OCI-LY1 (cell line): ENCODE measurements around the gene RELCH.
A peak's percentile ranks its signal among the peaks of the same experiment; 100 is the strongest.

Source experiments
- H2AFZ ChIP-seq: fragments of 200-600 bp; sonication (generic), shearing (Covaris generic); 2 replicates; pipeline ENCODE4 v1.6.0; 2014; ENCODE audit warnings: antibody characterized with exemption, mild to moderate bottlenecking, low read length
- H3F3A ChIP-seq: fragments of 200-600 bp; sonication (generic), shearing (Covaris generic); 2 replicates; pipeline ENCODE4 v1.6.0; 2014; ENCODE audit warnings: mild to moderate bottlenecking, antibody characterized with exemption, low read length, moderate library complexity; ENCODE audit not compliant: insufficient read depth
- H3K27ac ChIP-seq: fragments of 200-600 bp; sonication (generic); 2 replicates; pipeline ENCODE4 v1.5.1; 2014; ENCODE audit warnings: low read length, mixed run types, mild to moderate bottlenecking, low read depth; ENCODE audit not compliant: poor library complexity, severe bottlenecking
- H3K27me3 ChIP-seq: fragments of 200-600 bp; sonication (generic); 2 replicates; pipeline ENCODE4 v1.6.0; 2014; ENCODE audit warnings: antibody characterized with exemption, mild to moderate bottlenecking, low read length, moderate library complexity; ENCODE audit not compliant: insufficient read depth
- H3K36me3 ChIP-seq: fragments of 200-600 bp; sonication (generic); 2 replicates; pipeline ENCODE4 v1.6.1; 2014; ENCODE audit warnings: mild to moderate bottlenecking, antibody characterized with exemption, low read length, moderate library complexity, mixed read lengths; ENCODE audit not compliant: insufficient read depth
- H3K4me1 ChIP-seq: fragments of 200-600 bp; sonication (generic); 2 replicates; pipeline ENCODE4 v1.5.1; 2014; ENCODE audit warnings: mild to moderate bottlenecking, low read length, moderate library complexity; ENCODE audit not compliant: insufficient read depth, severe bottlenecking
- H3K4me2 ChIP-seq: fragments of 200-600 bp; sonication (generic), shearing (Covaris generic); 2 replicates; pipeline ENCODE4 v1.6.1; 2014; ENCODE audit warnings: low read length
- H3K4me3 ChIP-seq: fragments of 200-600 bp; sonication (generic); 2 replicates; pipeline ENCODE4 v1.5.1; 2014; ENCODE audit warnings: low read length, low read depth, mild to moderate bottlenecking, mixed read lengths; ENCODE audit not compliant: poor library complexity, severe bottlenecking
- H3K79me2 ChIP-seq: fragments of 200-600 bp; shearing (Covaris generic); 2 replicates; pipeline ENCODE4 v1.6.1; 2016; ENCODE audit warnings: mixed run types, low read length, mixed read lengths; ENCODE audit not compliant: insufficient read depth
- H3K9ac ChIP-seq: fragments of 200-600 bp; sonication (generic), shearing (Covaris generic); 2 replicates; pipeline ENCODE4 v1.6.1; 2014; ENCODE audit warnings: mild to moderate bottlenecking, low read length, mixed read lengths
- H3K9me2 ChIP-seq: fragments of 200-600 bp; sonication (generic), shearing (Covaris generic); 2 replicates; pipeline ENCODE4 v1.6.1; 2014; ENCODE audit warnings: low read depth, mild to moderate bottlenecking, low read length, mixed read lengths
- H3K9me3 ChIP-seq: fragments of 200-600 bp; shearing (Covaris generic); 2 replicates; pipeline ENCODE4 v1.6.1; 2014; ENCODE audit warnings: low read length, mixed read lengths
- H4K20me1 ChIP-seq: fragments of 200-600 bp; sonication (generic), shearing (Covaris generic); 2 replicates; pipeline ENCODE4 v1.6.0; 2016; ENCODE audit warnings: mild to moderate bottlenecking, low read length; ENCODE audit not compliant: insufficient read depth
- EZH2 ChIP-seq: fragments of 200-600 bp; sonication (generic), shearing (Covaris generic); IDR thresholded peaks from 2 replicates; pipeline ENCODE4 v1.8.0; 2017; ENCODE audit warnings: borderline replicate concordance, mixed run types, mild to moderate bottlenecking, antibody characterized with exemption, low read length, moderate library complexity, mixed read lengths
- TF ChIP-seq, protein P1 (sequence below): fragments of 200-600 bp; sonication (generic), shearing (Covaris generic); IDR thresholded peaks from 2 replicates; pipeline ENCODE4 v1.5.1; 2017; ENCODE audit warnings: mild to moderate bottlenecking, antibody characterized with exemption, low read length, moderate library complexity, mixed read lengths

RELCH gene, protein sequence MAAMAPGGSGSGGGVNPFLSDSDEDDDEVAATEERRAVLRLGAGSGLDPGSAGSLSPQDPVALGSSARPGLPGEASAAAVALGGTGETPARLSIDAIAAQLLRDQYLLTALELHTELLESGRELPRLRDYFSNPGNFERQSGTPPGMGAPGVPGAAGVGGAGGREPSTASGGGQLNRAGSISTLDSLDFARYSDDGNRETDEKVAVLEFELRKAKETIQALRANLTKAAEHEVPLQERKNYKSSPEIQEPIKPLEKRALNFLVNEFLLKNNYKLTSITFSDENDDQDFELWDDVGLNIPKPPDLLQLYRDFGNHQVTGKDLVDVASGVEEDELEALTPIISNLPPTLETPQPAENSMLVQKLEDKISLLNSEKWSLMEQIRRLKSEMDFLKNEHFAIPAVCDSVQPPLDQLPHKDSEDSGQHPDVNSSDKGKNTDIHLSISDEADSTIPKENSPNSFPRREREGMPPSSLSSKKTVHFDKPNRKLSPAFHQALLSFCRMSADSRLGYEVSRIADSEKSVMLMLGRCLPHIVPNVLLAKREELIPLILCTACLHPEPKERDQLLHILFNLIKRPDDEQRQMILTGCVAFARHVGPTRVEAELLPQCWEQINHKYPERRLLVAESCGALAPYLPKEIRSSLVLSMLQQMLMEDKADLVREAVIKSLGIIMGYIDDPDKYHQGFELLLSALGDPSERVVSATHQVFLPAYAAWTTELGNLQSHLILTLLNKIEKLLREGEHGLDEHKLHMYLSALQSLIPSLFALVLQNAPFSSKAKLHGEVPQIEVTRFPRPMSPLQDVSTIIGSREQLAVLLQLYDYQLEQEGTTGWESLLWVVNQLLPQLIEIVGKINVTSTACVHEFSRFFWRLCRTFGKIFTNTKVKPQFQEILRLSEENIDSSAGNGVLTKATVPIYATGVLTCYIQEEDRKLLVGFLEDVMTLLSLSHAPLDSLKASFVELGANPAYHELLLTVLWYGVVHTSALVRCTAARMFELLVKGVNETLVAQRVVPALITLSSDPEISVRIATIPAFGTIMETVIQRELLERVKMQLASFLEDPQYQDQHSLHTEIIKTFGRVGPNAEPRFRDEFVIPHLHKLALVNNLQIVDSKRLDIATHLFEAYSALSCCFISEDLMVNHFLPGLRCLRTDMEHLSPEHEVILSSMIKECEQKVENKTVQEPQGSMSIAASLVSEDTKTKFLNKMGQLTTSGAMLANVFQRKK

DNA sequence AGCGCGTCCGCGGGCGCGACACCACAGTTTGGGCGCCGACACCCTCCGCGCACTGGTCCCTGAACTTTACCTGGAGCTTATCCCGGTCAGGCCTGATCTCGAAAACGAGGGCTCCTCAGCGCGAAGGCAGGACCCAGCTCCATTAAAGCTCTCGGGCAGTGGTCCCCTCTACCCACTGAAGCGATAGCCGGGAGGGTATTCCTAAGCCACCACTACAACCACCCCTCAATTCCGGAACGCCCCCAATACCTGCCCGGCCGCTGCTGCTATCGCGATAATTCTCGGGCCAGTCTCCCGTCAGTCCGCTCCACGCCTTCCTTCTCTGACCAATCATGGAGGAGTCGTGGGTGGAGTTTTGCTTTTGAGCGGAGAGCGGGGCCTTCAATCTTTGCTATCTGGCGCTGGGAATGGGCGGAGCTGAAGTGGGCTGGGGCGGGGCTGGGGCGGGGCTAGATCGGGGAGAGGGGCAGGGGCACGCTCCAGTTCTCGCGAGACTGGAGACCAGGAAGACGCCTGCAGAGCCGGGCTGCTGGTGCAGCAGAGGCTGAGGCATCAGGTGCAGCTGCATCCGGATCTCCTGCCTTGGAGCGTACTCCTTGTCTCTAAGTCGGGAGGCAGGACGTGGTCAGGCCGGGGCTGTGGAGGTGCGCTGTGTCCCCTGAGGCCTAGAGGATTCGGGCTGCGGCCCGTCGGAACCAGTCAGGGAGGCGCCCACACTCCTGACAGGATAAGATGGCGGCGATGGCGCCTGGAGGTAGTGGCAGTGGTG is at the start of gene RELCH, which contains the start of gene PIGN:
Gene RELCH (plus strand): TSS at position 482 of the 769 bp plus-strand sequence. CDS start 251 bp downstream, at position 733.
Gene PIGN (minus strand): TSS at position 283 of the 769 bp plus-strand sequence. CDS start 25,703 bp downstream, outside the sequence.
- H3K4me3 ChIP-seq: peak within 1 kb of the TSS; percentile 98
- no peaks in the 10 kb centered on the region for H3K27me3 ChIP-seq
- H3K36me3 ChIP-seq: peaks cover 22% of the 10 kb centered on the region
- H3K4me1 ChIP-seq: peaks cover 49% of the 10 kb centered on the region
- H3K4me2 ChIP-seq: peak within 1 kb of the TSS; percentile 77
- 0 out of 2 replicates have a peak, but pooled peaks cover 5% of the 10 kb centered on the region for H3K9me3 ChIP-seq
- no peaks in the 10 kb centered on the region for H3K9me2 ChIP-seq
- H3K27ac ChIP-seq: peak within 1 kb of the TSS; percentile 33
- peaks cover 62% of the 10 kb centered on the region for H3K79me2 ChIP-seq
- no peak for TF ChIP-seq EZH2
- TF ChIP-seq, protein P1, sequence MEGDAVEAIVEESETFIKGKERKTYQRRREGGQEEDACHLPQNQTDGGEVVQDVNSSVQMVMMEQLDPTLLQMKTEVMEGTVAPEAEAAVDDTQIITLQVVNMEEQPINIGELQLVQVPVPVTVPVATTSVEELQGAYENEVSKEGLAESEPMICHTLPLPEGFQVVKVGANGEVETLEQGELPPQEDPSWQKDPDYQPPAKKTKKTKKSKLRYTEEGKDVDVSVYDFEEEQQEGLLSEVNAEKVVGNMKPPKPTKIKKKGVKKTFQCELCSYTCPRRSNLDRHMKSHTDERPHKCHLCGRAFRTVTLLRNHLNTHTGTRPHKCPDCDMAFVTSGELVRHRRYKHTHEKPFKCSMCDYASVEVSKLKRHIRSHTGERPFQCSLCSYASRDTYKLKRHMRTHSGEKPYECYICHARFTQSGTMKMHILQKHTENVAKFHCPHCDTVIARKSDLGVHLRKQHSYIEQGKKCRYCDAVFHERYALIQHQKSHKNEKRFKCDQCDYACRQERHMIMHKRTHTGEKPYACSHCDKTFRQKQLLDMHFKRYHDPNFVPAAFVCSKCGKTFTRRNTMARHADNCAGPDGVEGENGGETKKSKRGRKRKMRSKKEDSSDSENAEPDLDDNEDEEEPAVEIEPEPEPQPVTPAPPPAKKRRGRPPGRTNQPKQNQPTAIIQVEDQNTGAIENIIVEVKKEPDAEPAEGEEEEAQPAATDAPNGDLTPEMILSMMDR: no peak
- H4K20me1 ChIP-seq: no peaks in the 10 kb centered on the region
- H2AFZ ChIP-seq: no peak within 1 kb of the TSS
- peak within 1 kb of the TSS; percentile 95 for H3K9ac ChIP-seq
- no peaks in the 10 kb centered on the region for H3F3A ChIP-seq

DNA sequence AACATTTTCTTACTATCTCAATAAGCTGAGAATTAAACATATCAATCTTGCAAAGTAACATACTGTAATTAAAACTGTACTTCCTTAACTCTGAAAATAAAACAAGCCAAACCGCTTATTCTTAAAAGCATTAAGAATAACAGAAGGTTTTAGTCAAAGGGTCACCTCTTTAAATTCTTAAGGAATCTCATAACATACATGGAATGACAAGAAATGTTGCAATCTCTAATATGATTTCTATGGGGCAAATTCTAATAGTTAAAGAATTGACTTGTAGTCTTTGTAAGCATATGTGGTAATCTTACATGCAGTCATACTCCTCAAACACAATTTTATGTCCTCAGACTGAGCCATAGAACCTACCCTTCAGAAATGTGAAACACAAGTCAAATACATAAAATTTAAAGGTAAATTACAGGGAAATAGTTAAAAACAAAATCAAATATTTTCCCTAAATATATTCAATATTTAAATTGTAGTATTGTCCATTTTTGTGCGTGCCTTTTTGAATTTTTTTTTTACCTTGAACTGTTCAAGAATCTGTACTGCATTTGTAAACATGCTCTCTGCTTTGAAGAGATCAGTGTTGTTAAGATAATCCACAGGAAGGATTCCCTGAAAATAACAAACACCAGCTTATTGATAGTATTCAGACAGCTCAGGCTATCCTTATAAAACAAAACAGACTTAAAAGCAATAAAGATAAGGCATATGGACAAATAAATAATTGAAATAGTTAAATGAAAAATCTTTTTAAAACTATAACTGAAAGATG is 48.4 kb upstream of the RELCH start:
- Histone ChIP-seq H3K27me3 (no peaks in the 10 kb centered on the region), H3K4me3 (no peak overlapping the region), H4K20me1 (no peaks in the 10 kb centered on the region), H3K9me3 (no peaks in the 10 kb centered on the region), H3K27ac (no peak overlapping the region), H3K9me2 (no peaks in the 10 kb centered on the region), H3K36me3 (peaks cover 20% of the 10 kb centered on the region), H3K9ac (no peak overlapping the region), H2AFZ (no peak overlapping the region), H3F3A (no peaks in the 10 kb centered on the region), H3K4me1 (no peaks in the 10 kb centered on the region), H3K4me2 (no peak overlapping the region), H3K79me2 (no peaks in the 10 kb centered on the region)
- TF ChIP-seq EZH2: no peak
- TF ChIP-seq, protein P1: no peak
